SK-N-SH (cell line): ENCODE results near the gene TWNK. TPM values are rescaled to one million over a fixed set of nuclear protein-coding genes. Genes with fewer than 3 reads are reported as not detected.
A peak's percentile ranks its signal among the peaks of the same experiment; 100 is the strongest.

Source experiments
- CTCF ChIA-PET: fragments of 300-600, 350-600 bp; formaldehyde crosslinking; extraction: SDS; loops from one replicate; lab custom pipeline; 2021; lab: Yijun Ruan, JAX
- POLR2A ChIA-PET: fragments of 350-600 bp; sonication (Branson Sonifier 250); formaldehyde crosslinking; extraction: SDS; loops from one replicate; lab custom pipeline; 2020; ENCODE audit warnings: antibody characterized with exemption, inconsistent platforms; lab: Yijun Ruan, JAX
- DNase-seq: peaks from one replicate; pipeline ENCODE4 v3.0.0; 2012
- H2AFZ ChIP-seq: fragments of 200-600 bp; sonication (generic); 2 replicates; pipeline ENCODE4 v1.8.1; 2016; ENCODE audit warnings: antibody characterized with exemption, mild to moderate bottlenecking, low read depth
- H3F3A ChIP-seq: fragments of 200-600 bp; sonication (generic); replicated peaks from 2 replicates; pipeline ENCODE3; 2016; ENCODE audit warnings: antibody characterized with exemption, mild to moderate bottlenecking; ENCODE audit not compliant: insufficient read depth
- H3K27ac ChIP-seq, 2 experiments: fragments of 200-500 bp in 1 of 2; fragments of 200-600 bp in 1 of 2; sonication (Bioruptor generic) in 1 of 2; sonication (generic), shearing (Covaris generic) in 1 of 2; 2 replicates each; pipeline versions ENCODE4 v1.5.1 to v1.6.1; 2014 to 2016; ENCODE audit warnings: low read depth in 2 of 2, inconsistent platforms in 1 of 2, low read length in 1 of 2, mild to moderate bottlenecking in 1 of 2, mixed read lengths in 1 of 2
- H3K27me3 ChIP-seq: fragments of 200-600 bp; sonication (generic), shearing (Covaris generic); 2 replicates; pipeline ENCODE4 v1.6.1; 2016; ENCODE audit warnings: mixed run types; ENCODE audit not compliant: insufficient read depth
- H3K36me3 ChIP-seq, 2 experiments: fragments of 200-500 bp in 1 of 2; fragments of 200-600 bp in 1 of 2; sonication (Bioruptor generic) in 1 of 2; sonication (generic) in 1 of 2; replicated peaks in 1 of 2; 2 replicates each; pipeline versions ENCODE3 to v1.5.1; 2014 to 2016; ENCODE audit warnings: low read length in 1 of 2, mild to moderate bottlenecking in 1 of 2; ENCODE audit not compliant: insufficient read depth in 2 of 2, control insufficient read depth in 1 of 2
- H3K4me1 ChIP-seq, 2 experiments: fragments of 200-500 bp in 1 of 2; fragments of 200-600 bp in 1 of 2; sonication (Bioruptor generic) in 1 of 2; sonication (generic), shearing (Covaris generic) in 1 of 2; 2 replicates each; pipeline versions ENCODE4 v1.5.1 to v1.6.1; 2014 to 2016; ENCODE audit warnings: low read depth in 1 of 2, low read length in 1 of 2, mixed run types in 1 of 2; ENCODE audit not compliant: insufficient read depth in 2 of 2, control insufficient read depth in 1 of 2
- H3K4me2 ChIP-seq: fragments of 200-600 bp; sonication (generic), shearing (Covaris generic); 2 replicates; pipeline ENCODE4 v1.6.1; 2017; ENCODE audit warnings: mixed run types
- H3K4me3 ChIP-seq, 2 experiments: fragments of 200-500 bp in 1 of 2; fragments of 200-600 bp in 1 of 2; sonication (Bioruptor generic) in 1 of 2; sonication (generic), shearing (Covaris generic) in 1 of 2; 2 replicates each; pipeline versions ENCODE4 v1.5.1 to v1.8.1; 2014 to 2016; ENCODE audit warnings: low read depth in 2 of 2, inconsistent platforms in 1 of 2, low read length in 1 of 2, mild to moderate bottlenecking in 1 of 2, mixed read lengths in 1 of 2, moderate library complexity in 1 of 2
- H3K79me2 ChIP-seq: fragments of 200-600 bp; sonication (generic); 2 replicates; pipeline ENCODE4 v1.8.1; 2017; ENCODE audit warnings: mild to moderate bottlenecking; ENCODE audit not compliant: insufficient read depth
- H3K9ac ChIP-seq: fragments of 200-600 bp; sonication (generic); 2 replicates; pipeline ENCODE4 v1.6.1; 2017; ENCODE audit warnings: mixed run types
- H3K9me2 ChIP-seq: fragments of 200-600 bp; sonication (generic); 2 replicates; pipeline ENCODE4 v1.6.1; 2017; ENCODE audit warnings: mixed run types
- H3K9me3 ChIP-seq: fragments of 200-600 bp; sonication (generic); 2 replicates; pipeline ENCODE4 v1.6.1; 2017; ENCODE audit warnings: mixed run types, mild to moderate bottlenecking, moderate library complexity
- H4K20me1 ChIP-seq: fragments of 200-600 bp; sonication (generic); 2 replicates; pipeline ENCODE4 v1.6.1; 2017; ENCODE audit warnings: mild to moderate bottlenecking, mixed run types; ENCODE audit not compliant: insufficient read depth
- CHD2 ChIP-seq: fragments of 150-350 bp; IDR thresholded peaks from 2 replicates; pipeline ENCODE4 v1.6.1; 2018; ENCODE audit warnings: low read length; ENCODE audit not compliant: partially characterized antibody
- ELF1 ChIP-seq: IDR thresholded peaks from 2 replicates; pipeline ENCODE4 v1.4.0; 2012
- EP300 ChIP-seq, 2 experiments: IDR thresholded peaks; 2 replicates each; pipeline versions ENCODE4 v1.4.0 to v1.6.1; 2012; ENCODE audit warnings: borderline replicate concordance in 1 of 2, low read depth in 1 of 2, low read length in 1 of 2
- FOSL2 ChIP-seq: IDR thresholded peaks from 2 replicates; pipeline ENCODE4 v1.4.0; 2012; ENCODE audit warnings: low read depth, mild to moderate bottlenecking, moderate library complexity, borderline replicate concordance
- FOXJ3 ChIP-seq: sonication (generic); formaldehyde crosslinking; IDR thresholded peaks from 2 replicates; pipeline ENCODE4 v1.5.1; 2020; ENCODE audit warnings: mild to moderate bottlenecking, missing genetic modification reagents
- JUND ChIP-seq: IDR thresholded peaks from 2 replicates; pipeline ENCODE4 v1.4.0; 2012
- MXI1 ChIP-seq: IDR thresholded peaks from 2 replicates; pipeline ENCODE4 v1.6.1; 2012; ENCODE audit warnings: mild to moderate bottlenecking, low read depth, low read length, improper control_type of control experiment
- NRF1 ChIP-seq: IDR thresholded peaks from 2 replicates; pipeline ENCODE4 v1.6.1; 2012; ENCODE audit warnings: low read depth, mild to moderate bottlenecking, low read length
- POLR2AphosphoS5 ChIP-seq: IDR thresholded peaks from 2 replicates; pipeline ENCODE4 v1.6.1; 2012; ENCODE audit warnings: low read depth, low read length
- RXRA ChIP-seq: IDR thresholded peaks from 2 replicates; pipeline ENCODE4 v1.4.0; 2012; ENCODE audit warnings: low read depth, mild to moderate bottlenecking, borderline replicate concordance
- SIN3A ChIP-seq: IDR thresholded peaks from 2 replicates; pipeline ENCODE4 v1.6.1; 2012; ENCODE audit warnings: low read depth, mild to moderate bottlenecking, low read length, moderate library complexity, borderline replicate concordance
- SMC3 ChIP-seq: IDR thresholded peaks from 2 replicates; pipeline ENCODE4 v1.6.1; 2012; ENCODE audit warnings: low read depth, low read length, improper control_type of control experiment
- WGBS: methylation state at CpG from one replicate; pipeline ENCODE4 v1.1.6; 2017; ENCODE audit warnings: low lambda C conversion rate; 5-methylcytosine and 5-hydroxymethylcytosine counted together
- polyA plus RNA-seq, 3 experiments: library from polyadenylated mRNA; depleted of rRNA; stranded (reverse); fragments of >200 nt; gene quantifications; 2 replicates each; pipeline ENCODE4 v1.2.3, GENCODE V29; 2012
- TF ChIP-seq, protein P1 (sequence below): IDR thresholded peaks from 2 replicates; pipeline ENCODE4 v1.4.0; 2012; ENCODE audit warnings: low read depth, borderline replicate concordance
- TF ChIP-seq, protein P2 (sequence below): fragments of 150-350 bp; IDR thresholded peaks from 2 replicates; pipeline ENCODE4 v1.6.1; 2017; ENCODE audit warnings: antibody characterized with exemption, low read length, low read depth, borderline replicate concordance
- TF ChIP-seq, protein P3 (sequence below): fragments of 200-600 bp; sonication (generic); IDR thresholded peaks from 2 replicates; pipeline ENCODE4 v1.6.1; 2017; ENCODE audit warnings: antibody characterized with exemption, mild to moderate bottlenecking, moderate library complexity
- TF ChIP-seq, protein P4 (sequence below): IDR thresholded peaks from 2 replicates; pipeline ENCODE4 v1.4.0; 2012; ENCODE audit warnings: low read depth, borderline replicate concordance
- TF ChIP-seq, protein P5 (sequence below): IDR thresholded peaks from 2 replicates; pipeline ENCODE4 v1.4.0; 2012; ENCODE audit warnings: low read depth
- TF ChIP-seq, protein P6 (sequence below): IDR thresholded peaks from 2 replicates; pipeline ENCODE4; 2012

The TWNK gene
- polyA plus RNA-seq, 1 of the 3 experiments (the other 2 are of a cell fraction): 16.4 TPM

DNA sequence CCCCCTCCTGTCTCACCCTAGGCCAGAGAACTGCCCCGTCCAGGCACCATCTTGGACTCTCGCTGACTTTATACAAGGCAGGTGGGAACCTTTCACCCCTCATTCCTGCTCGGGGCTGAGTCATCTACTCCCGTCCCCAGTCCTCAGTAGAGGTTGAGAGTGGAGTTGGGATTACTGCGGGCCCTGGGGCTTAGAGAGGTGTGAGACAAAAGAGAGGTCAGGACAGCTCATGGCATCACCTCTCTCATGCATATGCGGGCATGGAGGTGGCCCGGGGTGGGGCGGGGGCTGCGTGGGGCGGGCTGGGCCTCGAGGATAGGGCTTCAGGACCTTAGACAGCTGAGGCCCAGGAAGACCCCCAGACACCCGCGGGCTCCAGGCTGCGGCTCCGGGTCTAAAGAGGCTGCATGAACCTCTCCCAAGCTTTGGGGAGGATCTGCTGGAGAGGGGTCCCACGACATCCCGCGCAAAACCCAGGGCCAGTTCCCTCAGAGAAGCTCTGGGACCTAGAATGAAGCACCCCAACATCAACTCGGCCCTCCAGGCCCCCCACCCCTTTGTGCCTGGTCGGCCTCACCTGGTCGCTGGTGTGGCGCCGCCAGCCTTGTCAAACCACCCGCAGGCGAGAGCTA is 43.3 kb downstream of the TWNK start (continued):
- TF ChIP-seq FOSL2: no peak
- no peak for TF ChIP-seq NRF1
- no peak for TF ChIP-seq SIN3A
- no peak for TF ChIP-seq POLR2AphosphoS5
- TF ChIP-seq SMC3: no peak
- TF ChIP-seq RXRA: no peak
- TF ChIP-seq JUND: no peak
- TF ChIP-seq FOXJ3 (CRISPR knock-in tag): no peak
- TF ChIP-seq, protein P1, sequence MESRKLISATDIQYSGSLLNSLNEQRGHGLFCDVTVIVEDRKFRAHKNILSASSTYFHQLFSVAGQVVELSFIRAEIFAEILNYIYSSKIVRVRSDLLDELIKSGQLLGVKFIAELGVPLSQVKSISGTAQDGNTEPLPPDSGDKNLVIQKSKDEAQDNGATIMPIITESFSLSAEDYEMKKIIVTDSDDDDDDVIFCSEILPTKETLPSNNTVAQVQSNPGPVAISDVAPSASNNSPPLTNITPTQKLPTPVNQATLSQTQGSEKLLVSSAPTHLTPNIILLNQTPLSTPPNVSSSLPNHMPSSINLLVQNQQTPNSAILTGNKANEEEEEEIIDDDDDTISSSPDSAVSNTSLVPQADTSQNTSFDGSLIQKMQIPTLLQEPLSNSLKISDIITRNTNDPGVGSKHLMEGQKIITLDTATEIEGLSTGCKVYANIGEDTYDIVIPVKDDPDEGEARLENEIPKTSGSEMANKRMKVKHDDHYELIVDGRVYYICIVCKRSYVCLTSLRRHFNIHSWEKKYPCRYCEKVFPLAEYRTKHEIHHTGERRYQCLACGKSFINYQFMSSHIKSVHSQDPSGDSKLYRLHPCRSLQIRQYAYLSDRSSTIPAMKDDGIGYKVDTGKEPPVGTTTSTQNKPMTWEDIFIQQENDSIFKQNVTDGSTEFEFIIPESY: no peak

DNA sequence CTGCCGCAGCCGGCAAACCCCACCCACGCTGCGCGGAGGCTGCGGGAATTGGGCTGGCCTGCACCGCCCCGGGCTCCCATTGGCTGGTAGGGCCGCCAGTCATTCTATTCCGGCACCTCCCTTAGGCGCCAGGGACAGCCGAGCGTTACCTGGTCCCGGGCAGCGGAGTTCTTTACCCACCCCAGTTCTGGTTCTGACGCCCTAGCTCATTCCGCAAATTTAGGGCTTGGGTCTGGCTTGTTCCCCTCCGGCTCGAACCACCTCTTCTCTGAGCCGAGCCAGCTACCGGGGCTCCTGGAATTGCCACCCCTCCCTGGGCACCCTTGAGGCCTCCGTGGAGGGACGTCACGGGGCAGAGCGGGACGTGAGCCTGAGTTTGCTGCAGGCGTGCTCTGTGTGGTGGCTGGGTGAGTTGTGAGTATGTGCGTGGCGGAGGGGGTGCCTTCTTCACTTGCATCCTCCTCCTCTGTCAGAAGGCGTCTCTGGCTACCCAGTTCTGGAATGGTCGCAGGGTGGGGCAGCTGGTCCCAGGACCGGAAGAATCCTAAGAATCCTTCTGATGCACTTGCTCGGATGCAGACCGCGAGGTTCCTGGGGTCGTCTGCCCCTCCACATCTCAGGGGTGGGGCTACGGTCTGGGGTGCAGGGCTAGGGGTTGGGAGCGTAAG is 43.9 kb downstream of the TWNK start, which contains the start of the genes PDZD7 and SFXN3:
TSS of gene PDZD7 (minus strand) at position 2 of the 668 bp plus-strand sequence. CDS start 910 bp downstream, outside the sequence.
TSS of gene SFXN3 (plus strand) at position 107 of the 668 bp plus-strand sequence. CDS start 3,461 bp downstream, outside the sequence.
- CTCF ChIA-PET: interaction anchor here (0.7 to 15.0 kb wide), 14 partner anchors 10 to 360 kb away, joined by 3 to 198 read pairs (median 8); partner anchors contain the start of gene LZTS2
- peaks cover 41% of the 10 kb centered on the region for H3K79me2 ChIP-seq
- peak within 1 kb of the TSS; percentile 94 for H3K4me2 ChIP-seq
- peak within 1 kb of the TSS; percentile 98 to 99 for H3K27ac ChIP-seq
- H3K4me3 ChIP-seq: peak within 1 kb of the TSS; percentile 84 to 98
- H3K27me3 ChIP-seq: no peaks in the 10 kb centered on the region
- peak; percentile 97 for DNase-seq
- H2AFZ ChIP-seq: peak within 1 kb of the TSS; percentile 89
- no peaks in the 10 kb centered on the region for H3K9me2 ChIP-seq
- peaks cover 18% of the 10 kb centered on the region for H3F3A ChIP-seq
- POLR2A ChIA-PET: interaction anchor here (1.2 to 2.7 kb wide), 4 partner anchors 12 to 44 kb away, joined by 3 to 16 read pairs (median 6); partner anchors contain the start of genes LZTS2 and MRPL43
- peak within 1 kb of the TSS; percentile 96 for H3K9ac ChIP-seq
- peaks cover 32% of the 10 kb centered on the region for H4K20me1 ChIP-seq
- peaks cover 15 to 18% of the 10 kb centered on the region in 2 experiments for H3K36me3 ChIP-seq
- under 1% methylated on average over 23 of the region's 38 CpGs for WGBS
- H3K4me1 ChIP-seq: peaks cover 7 to 43% of the 10 kb centered on the region in 2 experiments; a peak in 2 of 4 replicates
- H3K9me3 ChIP-seq: no peaks in the 10 kb centered on the region
- TF ChIP-seq EP300 (IDR thresholded peaks at IDR 0.05; ENCODE audit: borderline replicate concordance in 1 of 2, low read depth in 1 of 2, low read length in 1 of 2) (no peak), NRF1 (peak; percentile 64), FOXJ3 (CRISPR knock-in tag) (no peak), MXI1 (peak; percentile 48; the same call in 1 of the 2 replicates), ELF1 (0 out of 2 replicates have a peak, but pooled peaks have one; percentile 19), JUND (no peak), CHD2 (peak; percentile 73), SIN3A (no peak), POLR2AphosphoS5 (no peak)
- TF ChIP-seq, protein P2, sequence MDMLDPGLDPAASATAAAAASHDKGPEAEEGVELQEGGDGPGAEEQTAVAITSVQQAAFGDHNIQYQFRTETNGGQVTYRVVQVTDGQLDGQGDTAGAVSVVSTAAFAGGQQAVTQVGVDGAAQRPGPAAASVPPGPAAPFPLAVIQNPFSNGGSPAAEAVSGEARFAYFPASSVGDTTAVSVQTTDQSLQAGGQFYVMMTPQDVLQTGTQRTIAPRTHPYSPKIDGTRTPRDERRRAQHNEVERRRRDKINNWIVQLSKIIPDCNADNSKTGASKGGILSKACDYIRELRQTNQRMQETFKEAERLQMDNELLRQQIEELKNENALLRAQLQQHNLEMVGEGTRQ: no peak
- TF ChIP-seq, protein P3, sequence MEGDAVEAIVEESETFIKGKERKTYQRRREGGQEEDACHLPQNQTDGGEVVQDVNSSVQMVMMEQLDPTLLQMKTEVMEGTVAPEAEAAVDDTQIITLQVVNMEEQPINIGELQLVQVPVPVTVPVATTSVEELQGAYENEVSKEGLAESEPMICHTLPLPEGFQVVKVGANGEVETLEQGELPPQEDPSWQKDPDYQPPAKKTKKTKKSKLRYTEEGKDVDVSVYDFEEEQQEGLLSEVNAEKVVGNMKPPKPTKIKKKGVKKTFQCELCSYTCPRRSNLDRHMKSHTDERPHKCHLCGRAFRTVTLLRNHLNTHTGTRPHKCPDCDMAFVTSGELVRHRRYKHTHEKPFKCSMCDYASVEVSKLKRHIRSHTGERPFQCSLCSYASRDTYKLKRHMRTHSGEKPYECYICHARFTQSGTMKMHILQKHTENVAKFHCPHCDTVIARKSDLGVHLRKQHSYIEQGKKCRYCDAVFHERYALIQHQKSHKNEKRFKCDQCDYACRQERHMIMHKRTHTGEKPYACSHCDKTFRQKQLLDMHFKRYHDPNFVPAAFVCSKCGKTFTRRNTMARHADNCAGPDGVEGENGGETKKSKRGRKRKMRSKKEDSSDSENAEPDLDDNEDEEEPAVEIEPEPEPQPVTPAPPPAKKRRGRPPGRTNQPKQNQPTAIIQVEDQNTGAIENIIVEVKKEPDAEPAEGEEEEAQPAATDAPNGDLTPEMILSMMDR: no peak
- TF ChIP-seq, protein P4, sequence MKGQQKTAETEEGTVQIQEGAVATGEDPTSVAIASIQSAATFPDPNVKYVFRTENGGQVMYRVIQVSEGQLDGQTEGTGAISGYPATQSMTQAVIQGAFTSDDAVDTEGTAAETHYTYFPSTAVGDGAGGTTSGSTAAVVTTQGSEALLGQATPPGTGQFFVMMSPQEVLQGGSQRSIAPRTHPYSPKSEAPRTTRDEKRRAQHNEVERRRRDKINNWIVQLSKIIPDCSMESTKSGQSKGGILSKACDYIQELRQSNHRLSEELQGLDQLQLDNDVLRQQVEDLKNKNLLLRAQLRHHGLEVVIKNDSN: no peak
- TF ChIP-seq, protein P5, sequence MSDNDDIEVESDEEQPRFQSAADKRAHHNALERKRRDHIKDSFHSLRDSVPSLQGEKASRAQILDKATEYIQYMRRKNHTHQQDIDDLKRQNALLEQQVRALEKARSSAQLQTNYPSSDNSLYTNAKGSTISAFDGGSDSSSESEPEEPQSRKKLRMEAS: peak; percentile 48; the same call in 1 of the 2 replicates
- TF ChIP-seq, protein P1: no peak
- TF ChIP-seq, protein P6, sequence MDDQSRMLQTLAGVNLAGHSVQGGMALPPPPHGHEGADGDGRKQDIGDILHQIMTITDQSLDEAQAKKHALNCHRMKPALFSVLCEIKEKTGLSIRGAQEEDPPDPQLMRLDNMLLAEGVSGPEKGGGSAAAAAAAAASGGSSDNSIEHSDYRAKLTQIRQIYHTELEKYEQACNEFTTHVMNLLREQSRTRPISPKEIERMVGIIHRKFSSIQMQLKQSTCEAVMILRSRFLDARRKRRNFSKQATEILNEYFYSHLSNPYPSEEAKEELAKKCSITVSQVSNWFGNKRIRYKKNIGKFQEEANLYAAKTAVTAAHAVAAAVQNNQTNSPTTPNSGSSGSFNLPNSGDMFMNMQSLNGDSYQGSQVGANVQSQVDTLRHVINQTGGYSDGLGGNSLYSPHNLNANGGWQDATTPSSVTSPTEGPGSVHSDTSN: peak; percentile 100
